GM12892 (cell line): ENCODE data around the gene TIMP3.

Experiments
- POLR2A ChIP-seq: IDR thresholded peaks from 2 replicates; pipeline ENCODE4 v1.6.1; 2011; ENCODE audit warnings: low read depth, low read length, control low read depth
- POLR2AphosphoS5 ChIP-seq: IDR thresholded peaks from 2 replicates; pipeline ENCODE4 v1.6.1; 2011; ENCODE audit warnings: low read depth, low read length, control low read depth

GRCh38 chr22:32811788-32812545 is 10.5 kb downstream of the TIMP3 start:
- TF ChIP-seq POLR2AphosphoS5, result no peak
- TF ChIP-seq POLR2A, result no peak
